Measurements from ENCODE around the gene PTPRD. TPM values are rescaled to one million over a fixed set of nuclear protein-coding genes. Genes with fewer than 3 reads are reported as not detected.
A peak's percentile ranks its signal among the peaks of the same experiment; 100 is the strongest.

The PTPRD gene
- total RNA-seq (2011; cell fraction: chromatin; rRNA removed; ENCODE audit: low replicate concordance), result not detected in 2 replicates
- total RNA-seq (2011; cell fraction: nucleolus; rRNA removed), result not detected in 2 replicates
- not detected in 2 replicates for total RNA-seq (2011; cell fraction: nucleoplasm; rRNA removed)
- not detected in 2 replicates for total RNA-seq (2014; rRNA removed)
- not detected in 2 replicates for total RNA-seq (2014; rRNA removed; fragmentation: Illumina TruSeq; extraction: Trizol)
- not detected in 2 replicates for total RNA-seq (2015; rRNA removed; fragmentation: Illumina TruSeq; extraction: Trizol)
- 0.02 and 0.11 TPM in 2 replicates for total RNA-seq (2021)
- not detected in 2 replicates for polyA plus RNA-seq (2011; rRNA removed)
- polyA plus RNA-seq (2011; cell fraction: cytosol; rRNA removed), result not detected in 2 replicates
- polyA plus RNA-seq (2011; cell fraction: nucleus; rRNA removed), result not detected in 2 replicates
- polyA plus RNA-seq (2012), result not detected in 2 replicates
- not detected in 2 replicates for polyA plus RNA-seq (2014; fragmentation: Illumina TruSeq; extraction: Trizol)
- not detected for polyA plus RNA-seq (2014; fragmentation: Nextera tagmentation; extraction: Ambion mirVana)
- not detected in 2 replicates for polyA plus RNA-seq (2014; rRNA removed)
- polyA minus RNA-seq (2011; rRNA and poly(A)+ RNA removed), result not detected in 2 replicates
- not detected in 2 replicates for polyA minus RNA-seq (2011; cell fraction: cytosol; rRNA and poly(A)+ RNA removed)
- polyA minus RNA-seq (2011; cell fraction: nucleus; rRNA and poly(A)+ RNA removed), result not detected in 2 replicates
- percentile 3 among the genes with signal in this experiment for Bru-seq, nascent RNA
- BruChase-seq, experiment 1, labeled RNA remaining after a 2-hour chase, result percentile 2 among the genes with signal in this experiment
- percentile 2 among the genes with signal in this experiment for BruChase-seq, experiment 2, labeled RNA remaining after a 6-hour chase
- long read RNA-seq, experiment 1, partial matches to known transcripts, result 0 of 1 reads
- long read RNA-seq, experiment 1, other reads (novel, unspliced or antisense), result 1 of 1 reads
- long read RNA-seq, experiment 2, result 0 reads
- long read RNA-seq, experiment 3, result 0 reads

DNA sequence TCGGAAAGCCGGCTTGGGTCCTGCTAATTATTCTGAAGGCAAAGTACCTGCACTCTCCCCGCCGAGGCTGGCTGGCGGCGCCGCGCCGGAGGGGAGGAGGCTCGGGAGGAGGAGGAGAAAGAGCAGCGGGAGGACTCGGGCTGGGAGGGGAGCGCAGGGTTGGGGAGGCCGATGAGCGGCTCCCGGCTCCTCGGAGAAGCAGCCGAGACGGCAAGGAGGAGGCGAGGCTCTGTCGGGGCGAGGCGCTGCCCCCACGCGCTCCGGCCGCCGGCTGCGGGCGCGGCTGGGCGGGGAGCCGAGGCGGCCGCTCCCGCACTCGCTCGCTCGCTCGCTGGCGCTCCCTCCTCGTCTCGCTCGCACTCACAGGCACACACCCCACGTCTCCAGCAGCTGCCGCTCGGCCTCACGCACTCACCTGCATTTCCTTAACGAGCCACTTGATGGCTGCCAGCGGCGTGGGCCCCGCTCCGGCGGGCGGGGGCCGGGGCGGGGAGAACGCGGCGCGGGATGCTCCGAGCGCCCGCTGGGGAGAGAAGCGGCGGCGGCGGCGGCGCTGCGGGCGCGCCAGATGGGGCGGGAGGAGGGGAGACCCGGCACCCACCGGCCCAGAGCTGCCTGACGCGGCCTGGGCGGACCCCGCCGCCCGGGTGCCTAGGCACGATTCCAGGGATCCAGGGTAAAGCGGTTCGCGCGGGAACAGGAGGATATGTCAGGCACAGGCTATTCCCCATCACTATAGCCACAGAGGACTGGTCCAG is at the start of gene PTPRD:
Gene PTPRD (minus strand): TSS at position 362 of the 758 bp plus-strand sequence.
- FAIRE-seq (no peak), DNase-seq (ENCODE audit: extremely low read depth in 1 of 4, low spot score in 3 of 4) (peak; percentile 3 to 27 (median 12)), ATAC-seq (peak; percentile 80)
- Histone ChIP-seq H3K79me2 (ENCODE audit: control insufficient read depth, insufficient read depth, low read length) (no peaks in the 10 kb centered on the region), H2AFZ (ENCODE audit: low read depth, low read length) (no peak within 1 kb of the TSS), H3K9me3 (replicated peaks; ENCODE audit: control insufficient read depth, insufficient read depth, low read depth, low read length) (no peaks in the 10 kb centered on the region), H3K4me2 (ENCODE audit: insufficient read depth, low read length) (no peak within 1 kb of the TSS), H3K9me1 (ENCODE audit: control insufficient read depth, insufficient read depth, low read length) (no peaks in the 10 kb centered on the region), H3K36me3 (ENCODE audit: control insufficient read depth, insufficient read depth, low read length) (no peaks in the 10 kb centered on the region), H4K20me1 (replicated peaks; ENCODE audit: control insufficient read depth, insufficient read depth, low read length) (no peaks in the 10 kb centered on the region), H3K4me1 (replicated peaks in 1 of 2; ENCODE audit: control insufficient read depth in 2 of 2, insufficient read depth in 2 of 2, low read length in 2 of 2) (peaks cover 0 to 8% of the 10 kb centered on the region in 2 experiments; a peak in 2 of 5 replicates), H3K27me3 (ENCODE audit: control insufficient read depth in 2 of 2, insufficient read depth in 2 of 2, low read length in 2 of 2) (no peaks in the 10 kb centered on the region), H3K4me3 (no peak within 1 kb of the TSS), H3K9ac (ENCODE audit: insufficient read depth in 1 of 2, low read depth in 2 of 2, low read length in 2 of 2) (no peak within 1 kb of the TSS; a peak in 1 of 4 replicates), H3K27ac (ENCODE audit: extremely low read depth, low read depth, low read length) (no peak within 1 kb of the TSS)
- TF ChIP-seq, protein P1, sequence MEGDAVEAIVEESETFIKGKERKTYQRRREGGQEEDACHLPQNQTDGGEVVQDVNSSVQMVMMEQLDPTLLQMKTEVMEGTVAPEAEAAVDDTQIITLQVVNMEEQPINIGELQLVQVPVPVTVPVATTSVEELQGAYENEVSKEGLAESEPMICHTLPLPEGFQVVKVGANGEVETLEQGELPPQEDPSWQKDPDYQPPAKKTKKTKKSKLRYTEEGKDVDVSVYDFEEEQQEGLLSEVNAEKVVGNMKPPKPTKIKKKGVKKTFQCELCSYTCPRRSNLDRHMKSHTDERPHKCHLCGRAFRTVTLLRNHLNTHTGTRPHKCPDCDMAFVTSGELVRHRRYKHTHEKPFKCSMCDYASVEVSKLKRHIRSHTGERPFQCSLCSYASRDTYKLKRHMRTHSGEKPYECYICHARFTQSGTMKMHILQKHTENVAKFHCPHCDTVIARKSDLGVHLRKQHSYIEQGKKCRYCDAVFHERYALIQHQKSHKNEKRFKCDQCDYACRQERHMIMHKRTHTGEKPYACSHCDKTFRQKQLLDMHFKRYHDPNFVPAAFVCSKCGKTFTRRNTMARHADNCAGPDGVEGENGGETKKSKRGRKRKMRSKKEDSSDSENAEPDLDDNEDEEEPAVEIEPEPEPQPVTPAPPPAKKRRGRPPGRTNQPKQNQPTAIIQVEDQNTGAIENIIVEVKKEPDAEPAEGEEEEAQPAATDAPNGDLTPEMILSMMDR (IDR thresholded peaks at IDR 0.05 in 2 of 3, conservative IDR thresholded peaks at IDR 0.05 in 1 of 3; ENCODE audit: insufficient read depth in 2 of 3, low read depth in 1 of 3, low read length in 3 of 3), result peak in 1 of 3 experiments; percentile 42; a peak in 2 of 6 replicates
- TF ChIP-seq ZNF79 (CRISPR knock-in tag; IDR thresholded peaks at IDR 0.05; ENCODE audit: low read depth), result no peak
- TF ChIP-seq ZNF263 (CRISPR knock-in tag; IDR thresholded peaks at IDR 0.05; ENCODE audit: borderline replicate concordance), result peak; percentile 62
- no TSS peak for BruUV-seq (replicated peaks)
- in situ Hi-C loops (cut with MboI) (no loop called here), intact Hi-C loops (cut with micrococcal nuclease) (no loop called here)
- ChIA-PET POLR2A (no interaction called here), CTCF (ENCODE audit: low intra/inter-chr PET ratio) (no interaction called here)
- 0% methylated on average over 5 of the region's 87 CpGs for WGBS (ENCODE audit: insufficient coverage, low coverage, missing lambda C conversion rate)
